WTC11 (cell line): Measurements from ENCODE around the gene FAM169A.

Experiments
- ATF3 ChIP-seq: sonication (generic); formaldehyde crosslinking; conservative IDR thresholded peaks from 2 replicates; pipeline ENCODE4 v1.8.1; 2022; ENCODE audit warnings: mild to moderate bottlenecking, missing genetic modification reagents
- CTCF ChIP-seq: fragments of 200-600 bp; IDR thresholded peaks from 2 replicates; pipeline ENCODE4 v1.8.0; 2022; ENCODE audit warnings: antibody characterized with exemption
- ERG ChIP-seq: fragments of 250-450 bp; sonication (Bioruptor Pico); IDR thresholded peaks from 2 replicates; pipeline ENCODE4 v1.8.0; 2021; ENCODE audit warnings: mild to moderate bottlenecking
- ESRRA ChIP-seq: sonication (generic); formaldehyde crosslinking; IDR thresholded peaks from 2 replicates; pipeline ENCODE4 v1.8.1; 2022; ENCODE audit warnings: mild to moderate bottlenecking, missing genetic modification reagents, borderline replicate concordance
- FOXP4 ChIP-seq: sonication (generic); formaldehyde crosslinking; IDR thresholded peaks from 2 replicates; pipeline ENCODE4 v1.8.0; 2022; ENCODE audit warnings: mild to moderate bottlenecking, missing genetic modification reagents
- ZBTB21 ChIP-seq: sonication (generic); formaldehyde crosslinking; IDR thresholded peaks from 2 replicates; pipeline ENCODE4 v1.8.1; 2023; ENCODE audit warnings: mild to moderate bottlenecking, missing genetic modification reagents, borderline replicate concordance

- TF ChIP-seq CTCF (no peak), ATF3 (CRISPR knock-in tag) (no peak), ESRRA (CRISPR knock-in tag) (no peak), ERG (CRISPR knock-in tag) (no peak), ZBTB21 (CRISPR knock-in tag) (no peak), FOXP4 (CRISPR knock-in tag) (no peak)
These were observed 101.0 kb downstream of the FAM169A start for GRCh38 chr5:74765201-74765600.
